Measurements from ENCODE around the gene IL4R.

Gene IL4R

DNA sequence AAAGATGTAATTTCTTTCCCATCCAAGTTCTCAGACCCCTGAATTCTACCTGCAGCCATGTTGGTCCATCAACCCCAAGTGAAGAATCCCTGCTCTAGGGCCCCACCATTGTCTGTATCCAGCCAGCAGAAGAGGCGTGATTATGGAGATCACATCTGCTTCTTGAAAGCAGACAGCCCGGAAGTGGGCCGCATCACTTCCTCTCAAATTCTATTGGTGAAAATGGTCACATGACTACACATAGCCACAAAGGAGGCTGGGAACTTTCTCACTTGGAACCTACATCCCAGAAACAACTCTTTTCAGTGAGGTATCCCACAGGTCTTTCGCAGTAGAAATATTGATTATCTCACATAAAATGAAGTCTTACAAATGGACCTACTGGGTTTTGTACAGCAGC, 40.1 kb downstream of the IL4R start:
- no peak for DNase-seq (ENCODE audit: low read depth in 2 of 2, low spot score in 1 of 2)

GRCh38 chr16:27355610-27356009, 41.8 kb downstream of the IL4R start:
- DNase-seq (ENCODE audit: low read depth in 2 of 2, low spot score in 1 of 2): no peak

DNA sequence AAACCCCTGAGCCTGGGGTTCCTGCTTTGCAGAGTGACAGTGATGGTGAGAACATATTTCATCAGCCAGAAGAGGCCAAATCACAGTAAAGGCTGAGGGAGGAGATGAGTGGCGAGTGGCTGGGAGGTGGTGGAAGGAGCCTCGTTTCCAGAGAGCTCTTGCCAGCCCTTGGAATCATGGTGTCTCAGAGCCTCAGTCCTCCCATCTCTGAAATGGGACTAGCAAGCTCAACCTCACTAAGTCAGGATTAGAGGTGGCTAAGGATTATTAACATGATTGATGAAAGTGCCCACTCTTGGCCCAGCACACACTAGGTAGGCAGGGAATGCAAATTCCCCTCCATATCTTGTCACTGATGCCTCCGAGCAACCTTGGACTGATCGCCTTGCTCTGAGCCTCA, 43.0 kb downstream of the IL4R start:
- DNase-seq (ENCODE audit: low read depth in 2 of 2, low spot score in 1 of 2): no peak

DNA sequence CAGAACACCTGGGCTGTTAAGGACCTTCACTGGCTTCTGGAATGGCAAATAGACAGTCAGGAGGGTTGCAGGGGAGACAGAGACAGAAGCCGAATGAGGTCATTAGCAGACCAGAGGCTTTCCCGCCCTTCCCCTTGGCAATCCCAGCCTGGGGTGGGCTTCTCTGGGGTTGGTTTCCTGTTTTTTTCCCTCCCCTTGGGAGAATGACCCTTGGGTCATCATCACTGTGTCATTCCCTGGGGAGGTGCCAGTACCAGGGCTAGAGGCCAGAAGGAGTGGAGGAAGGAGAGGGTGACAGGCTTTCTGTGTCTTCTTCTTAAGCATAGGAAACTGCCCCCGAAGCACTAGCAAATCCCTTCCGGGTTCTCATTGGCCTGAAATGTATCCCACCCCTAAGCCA, 45.3 kb downstream of the IL4R start:
- DNase-seq (ENCODE audit: low read depth in 2 of 2, low spot score in 1 of 2): no peak

GRCh38 chr16:27359615-27360014, 45.8 kb downstream of the IL4R start:
- no peak for DNase-seq (ENCODE audit: low read depth in 2 of 2, low spot score in 1 of 2)

GRCh38 chr16:27361987-27362386, 48.2 kb downstream of the IL4R start:
- DNase-seq (ENCODE audit: low read depth in 2 of 2, low spot score in 1 of 2): no peak

GRCh38 chr16:27362570-27363245, 48.9 kb downstream of the IL4R start:
- no peak for DNase-seq (ENCODE audit: low read depth in 2 of 2, low spot score in 1 of 2)

GRCh38 chr16:27363246-27363632, 49.5 kb downstream of the IL4R start:
- DNase-seq (ENCODE audit: low read depth in 2 of 2, low spot score in 1 of 2): no peak

GRCh38 chr16:27363797-27364196, 50.0 kb downstream of the IL4R start:
- no peak for DNase-seq (ENCODE audit: low read depth in 2 of 2, low spot score in 1 of 2)

- no peak for DNase-seq (ENCODE audit: low read depth in 2 of 2, low spot score in 1 of 2)
These were observed 50.8 kb downstream of the IL4R start for GRCh38 chr16:27364493-27365141.

DNA sequence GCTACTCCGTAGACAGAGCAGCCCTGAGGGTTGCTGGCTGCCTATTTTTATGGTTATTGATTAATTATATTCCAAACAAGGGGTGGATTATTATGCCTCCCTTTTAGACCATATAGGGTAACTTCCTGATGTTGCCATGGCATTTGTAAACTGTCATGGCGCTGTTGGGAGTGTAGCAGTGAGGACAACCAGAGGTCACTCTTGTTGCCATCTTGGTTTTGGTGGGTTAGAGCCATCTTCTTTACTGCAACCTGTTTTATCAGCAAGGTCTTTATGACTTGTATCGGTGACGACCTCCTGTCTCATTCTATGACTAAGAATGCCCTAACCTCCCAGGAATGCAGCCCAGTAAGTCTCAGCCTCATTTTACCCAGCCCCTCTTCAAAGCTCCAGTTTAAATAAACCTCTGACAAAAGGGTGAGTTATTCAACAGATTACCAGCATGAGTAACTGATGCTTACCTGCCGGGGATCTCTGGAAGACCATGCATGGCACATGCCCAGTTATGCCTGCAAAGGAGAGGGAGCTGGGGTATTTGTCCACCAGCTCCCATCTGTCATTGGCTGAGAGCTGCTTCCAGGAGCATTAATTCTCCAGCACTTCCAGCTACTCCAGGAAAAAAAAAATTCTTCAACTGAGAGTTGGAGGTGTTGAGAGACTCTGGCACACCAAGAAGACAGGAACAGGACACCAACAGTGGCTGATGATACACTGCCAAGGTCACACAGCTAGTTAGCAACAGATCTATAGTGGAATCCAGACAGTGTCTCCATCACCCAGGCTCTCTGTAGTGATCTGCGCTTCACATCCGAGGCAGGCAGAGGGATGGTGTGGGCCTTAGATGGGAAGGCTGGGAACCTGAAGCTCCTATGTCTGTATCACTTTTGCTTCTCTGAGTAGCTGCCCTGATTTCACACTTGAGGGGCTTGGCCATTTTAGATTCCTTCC, 51.6 kb downstream of the IL4R start:
- no peak for DNase-seq (ENCODE audit: low read depth in 2 of 2, low spot score in 1 of 2)

GRCh38 chr16:27366687-27367460, 53.1 kb downstream of the IL4R start:
- DNase-seq (ENCODE audit: low read depth in 2 of 2, low spot score in 1 of 2): peak in 1 of 2 donors; percentile 20

- peak; percentile 71 to 84 for DNase-seq (ENCODE audit: low read depth in 2 of 2, low spot score in 1 of 2)
These were observed 53.9 kb downstream of the IL4R start for GRCh38 chr16:27367461-27368357.

DNA sequence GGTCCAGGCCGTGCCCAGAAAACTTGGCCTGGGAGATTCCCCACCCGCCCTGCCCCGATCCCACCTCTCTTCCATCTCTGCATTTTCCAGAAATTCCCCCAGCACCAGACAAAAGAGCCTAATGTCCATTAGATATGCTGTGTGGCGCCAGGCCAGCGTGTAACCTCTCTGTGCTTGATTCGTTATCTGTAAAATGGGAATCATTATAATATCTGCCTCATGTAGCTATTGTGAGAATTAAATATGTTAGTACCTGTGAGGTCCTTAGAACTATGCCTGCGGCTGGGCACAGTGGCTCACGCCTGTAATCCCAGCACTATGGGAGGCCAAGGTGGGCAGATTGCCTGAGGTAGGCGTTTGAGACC, 54.6 kb downstream of the IL4R start:
- no peak for DNase-seq (ENCODE audit: low read depth in 2 of 2, low spot score in 1 of 2)

DNA sequence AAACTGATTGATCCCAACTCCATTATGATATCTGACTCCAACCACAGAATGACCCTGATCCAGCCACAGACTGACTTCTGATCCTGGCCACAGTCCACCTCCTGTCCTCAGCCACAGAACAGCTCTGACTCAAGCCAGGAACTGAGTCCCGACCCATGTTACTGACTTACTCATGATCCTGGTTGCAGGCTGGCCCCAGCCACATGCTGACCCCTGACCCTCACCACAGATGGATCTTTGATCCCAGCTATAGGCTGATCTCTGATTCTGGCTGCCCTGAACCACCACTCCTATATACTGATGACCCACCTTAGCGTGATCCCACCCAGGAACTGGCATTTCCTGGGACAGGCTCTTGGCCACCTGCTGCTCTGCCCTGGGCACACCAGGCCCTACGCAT, 56.0 kb downstream of the IL4R start:
- no peak for DNase-seq (ENCODE audit: low read depth in 2 of 2, low spot score in 1 of 2)

- DNase-seq (ENCODE audit: low read depth in 2 of 2, low spot score in 1 of 2): no peak
These were observed 56.5 kb downstream of the IL4R start for GRCh38 chr16:27370318-27370717.

DNA sequence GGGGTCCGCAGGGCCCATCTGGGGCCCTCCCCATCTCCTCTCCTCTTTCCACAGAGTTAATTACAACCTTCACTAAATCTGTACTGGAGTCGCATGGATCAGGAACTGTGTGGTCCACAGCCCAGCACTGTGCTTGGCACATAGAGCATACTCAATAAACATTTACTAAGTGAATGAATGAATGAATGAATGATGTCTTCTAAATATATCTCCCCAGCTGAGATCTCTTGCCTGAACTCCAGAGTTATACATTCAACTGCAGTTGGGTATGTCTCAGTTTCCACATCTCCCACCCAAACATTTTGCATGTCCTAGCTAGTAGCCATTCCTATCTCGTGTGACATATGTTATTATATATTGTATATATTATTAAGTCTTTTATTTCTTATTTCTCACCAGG, 59.5 kb downstream of the IL4R start:
- no peak for DNase-seq (ENCODE audit: low read depth in 2 of 2, low spot score in 1 of 2)

GRCh38 chr16:27374221-27374803, 60.5 kb downstream of the IL4R start:
- DNase-seq (ENCODE audit: low read depth in 2 of 2, low spot score in 1 of 2): no peak

GRCh38 chr16:27374804-27375425, 61.1 kb downstream of the IL4R start:
- no peak for DNase-seq (ENCODE audit: low read depth in 2 of 2, low spot score in 1 of 2)
